ENCODE results near the gene DNLZ. TPM values are rescaled to one million over a fixed set of nuclear protein-coding genes. Genes with fewer than 3 reads are reported as not detected.

The DNLZ gene
- total RNA-seq, 1 donor from 2014 or later = 11.8 TPM

- H3K27me3 Mint-ChIP-seq (ENCODE audit: low read depth) = no peaks in the 10 kb centered on the region
- peaks cover 14% of the 10 kb centered on the region for H3K4me1 Mint-ChIP-seq
- no peaks in the 10 kb centered on the region for H3K9me3 Mint-ChIP-seq
- H3K4me3 Mint-ChIP-seq = peak overlapping the region; percentile 86
- peaks cover 6% of the 10 kb centered on the region for H3K36me3 Mint-ChIP-seq
- no peak for DNase-seq (ENCODE audit: low spot score in 2 of 2, unreplicated experiment in 2 of 2)
- no peak for TF ChIP-seq CTCF (IDR thresholded peaks at IDR 0.05; ENCODE audit: unreplicated experiment)
- H3K27ac Mint-ChIP-seq = no peak overlapping the region
Observed at GRCh38 chr9:136398286-136398685, 34.7 kb upstream of the DNLZ start.

GRCh38 chr9:136397643-136398042 is 34.1 kb upstream of the DNLZ start:
- Mint-ChIP-seq H3K9me3 (no peaks in the 10 kb centered on the region), H3K4me3 (no peak overlapping the region), H3K4me1 (peaks cover 14% of the 10 kb centered on the region), H3K27me3 (ENCODE audit: low read depth) (no peaks in the 10 kb centered on the region), H3K36me3 (peaks cover 6% of the 10 kb centered on the region), H3K27ac (no peak overlapping the region)
- DNase-seq (ENCODE audit: low spot score in 2 of 2, unreplicated experiment in 2 of 2) = no peak
- TF ChIP-seq CTCF (IDR thresholded peaks at IDR 0.05; ENCODE audit: unreplicated experiment) = no peak

- Mint-ChIP-seq H3K27me3 (ENCODE audit: low read depth) (no peaks in the 10 kb centered on the region), H3K36me3 (peaks cover 13% of the 10 kb centered on the region), H3K9me3 (no peaks in the 10 kb centered on the region), H3K4me1 (peaks cover 14% of the 10 kb centered on the region), H3K4me3 (no peak overlapping the region), H3K27ac (no peak overlapping the region)
- no peak for TF ChIP-seq CTCF (IDR thresholded peaks at IDR 0.05; ENCODE audit: unreplicated experiment)
- no peak for DNase-seq (ENCODE audit: low spot score in 2 of 2, unreplicated experiment in 2 of 2)
Observed at GRCh38 chr9:136396219-136396515, 32.6 kb upstream of the DNLZ start.

- Mint-ChIP-seq H3K4me3 (no peak overlapping the region), H3K27me3 (ENCODE audit: low read depth) (no peaks in the 10 kb centered on the region), H3K4me1 (peaks cover 14% of the 10 kb centered on the region), H3K36me3 (peaks cover 13% of the 10 kb centered on the region), H3K27ac (no peak overlapping the region), H3K9me3 (no peaks in the 10 kb centered on the region)
- DNase-seq (ENCODE audit: low spot score in 2 of 2, unreplicated experiment in 2 of 2) = no peak
- TF ChIP-seq CTCF (IDR thresholded peaks at IDR 0.05; ENCODE audit: unreplicated experiment) = no peak
Observed at GRCh38 chr9:136395345-136396218, 32.0 kb upstream of the DNLZ start.

- Mint-ChIP-seq H3K27ac (no peak overlapping the region), H3K9me3 (no peaks in the 10 kb centered on the region), H3K36me3 (peaks cover 14% of the 10 kb centered on the region), H3K4me3 (no peak overlapping the region), H3K4me1 (peaks cover 12% of the 10 kb centered on the region), H3K27me3 (ENCODE audit: low read depth) (no peaks in the 10 kb centered on the region)
- no peak for DNase-seq (ENCODE audit: low spot score in 2 of 2, unreplicated experiment in 2 of 2)
- no peak for TF ChIP-seq CTCF (IDR thresholded peaks at IDR 0.05; ENCODE audit: unreplicated experiment)
Observed at GRCh38 chr9:136395020-136395340, 31.4 kb upstream of the DNLZ start.
